KOPT-K1 (cell line): ENCODE data around the gene RNASE7.
"Not testable (repeated sequence)": the region's sequence is repeated elsewhere in the genome, so short reads cannot be mapped to it uniquely, and the experiment has no call there.

Source experiments
- H3K27ac ChIP-seq: fragments of 200-600 bp; sonication (generic); 2 replicates; pipeline ENCODE4 v1.5.1; 2016; ENCODE audit warnings: antibody characterized with exemption, mild to moderate bottlenecking, low read depth, low read length; ENCODE audit not compliant: poor library complexity, severe bottlenecking
- H3K36me3 ChIP-seq: fragments of 200-600 bp; sonication (generic); 2 replicates; pipeline ENCODE4 v1.5.1; 2017; ENCODE audit warnings: antibody characterized with exemption, mild to moderate bottlenecking, low read length, moderate library complexity; ENCODE audit not compliant: insufficient read depth
- H3K9me3 ChIP-seq: fragments of 200-600 bp; sonication (generic); 2 replicates; pipeline ENCODE4 v1.5.1; 2017; ENCODE audit warnings: antibody characterized with exemption, low read length, mild to moderate bottlenecking; ENCODE audit not compliant: insufficient read depth, poor library complexity, severe bottlenecking

The RNASE7 gene

GRCh38 chr14:21032326-21033132, 9.6 kb upstream of the RNASE7 start:
- H3K9me3 ChIP-seq: no peaks in the 10 kb centered on the region
- no peak overlapping the region for H3K27ac ChIP-seq

GRCh38 chr14:21033133-21033698, 8.9 kb upstream of the RNASE7 start:
- Histone ChIP-seq H3K36me3 (no peaks in the 10 kb centered on the region), H3K27ac (no peak overlapping the region), H3K9me3 (no peaks in the 10 kb centered on the region)

More at GRCh38 chr14:21032326-21033132, 9.6 kb upstream of the RNASE7 start:
- H3K36me3 ChIP-seq: no peaks in the 10 kb centered on the region

GRCh38 chr14:21034707-21035106, 7.5 kb upstream of the RNASE7 start, which contains the start of gene RNASE13:
Gene RNASE13, minus strand, starts transcription at chr14:21034807. Its CDS starts 519 bp downstream, at chr14:21034288.
- no peaks in the 10 kb centered on the region for H3K9me3 ChIP-seq

GRCh38 chr14:21036751-21037150, 5.4 kb upstream of the RNASE7 start:
- no peaks in the 10 kb centered on the region for H3K36me3 ChIP-seq
- H3K27ac ChIP-seq: no peak overlapping the region
- H3K9me3 ChIP-seq: no peaks in the 10 kb centered on the region

More at GRCh38 chr14:21034707-21035106, 7.5 kb upstream of the RNASE7 start, which contains the start of gene RNASE13:
- Histone ChIP-seq H3K27ac (no peak within 1 kb of the TSS), H3K36me3 (no peaks in the 10 kb centered on the region)

- Histone ChIP-seq H3K36me3 (no peaks in the 10 kb centered on the region), H3K9me3 (no peaks in the 10 kb centered on the region), H3K27ac (no peak overlapping the region)
Observed at GRCh38 chr14:21037156-21037555, 5.0 kb upstream of the RNASE7 start.

- H3K27ac ChIP-seq: no peak overlapping the region
- no peaks in the 10 kb centered on the region for H3K9me3 ChIP-seq
- H3K36me3 ChIP-seq: no peaks in the 10 kb centered on the region
Observed at GRCh38 chr14:21038441-21039422, 3.4 kb upstream of the RNASE7 start.

- Histone ChIP-seq H3K27ac (no peak overlapping the region), H3K9me3 (no peaks in the 10 kb centered on the region), H3K36me3 (no peaks in the 10 kb centered on the region)
Observed at GRCh38 chr14:21039585-21040369, 2.4 kb upstream of the RNASE7 start.

- Histone ChIP-seq H3K36me3 (no peaks in the 10 kb centered on the region), H3K27ac (no peak overlapping the region), H3K9me3 (no peaks in the 10 kb centered on the region)
Observed at GRCh38 chr14:21040370-21040925, 1.7 kb upstream of the RNASE7 start.

GRCh38 chr14:21040941-21041340, 1.2 kb upstream of the RNASE7 start:
- not testable (repeated sequence) for H3K36me3 ChIP-seq, H3K27ac ChIP-seq, H3K9me3 ChIP-seq

- Histone ChIP-seq H3K27ac (no peak overlapping the region), H3K9me3 (no peaks in the 10 kb centered on the region), H3K36me3 (no peaks in the 10 kb centered on the region)
Observed at GRCh38 chr14:21042918-21043317, 756 bp downstream of the RNASE7 start.

GRCh38 chr14:21043387-21043973, 1.3 kb downstream of the RNASE7 start:
- Histone ChIP-seq H3K27ac (no peak overlapping the region), H3K36me3 (no peaks in the 10 kb centered on the region), H3K9me3 (no peaks in the 10 kb centered on the region)

GRCh38 chr14:21043974-21044618, 1.9 kb downstream of the RNASE7 start:
- H3K9me3 ChIP-seq: no peaks in the 10 kb centered on the region
- H3K27ac ChIP-seq: no peak overlapping the region
- no peaks in the 10 kb centered on the region for H3K36me3 ChIP-seq

GRCh38 chr14:21047378-21047781, 5.2 kb downstream of the RNASE7 start:
- H3K36me3 ChIP-seq: no peaks in the 10 kb centered on the region
- H3K27ac ChIP-seq: no peak overlapping the region
- no peaks in the 10 kb centered on the region for H3K9me3 ChIP-seq
